Thoracic aorta (tissue), 2 donors: ENCODE measurements around the gene AFDN. TPM values are rescaled to one million over a fixed set of nuclear protein-coding genes. Genes with fewer than 3 reads are reported as not detected.

Experiments used
- ATAC-seq: fragments of 150-250 bp; one replicate; pipeline ENCODE4 v1.8.0; 2017; ENCODE audit warnings: low read depth; ENCODE audit not compliant: insufficient number of reproducible peaks, low FRiP score
- DNase-seq: peaks from one replicate; pipeline ENCODE4 v3.0.0-alpha.2; 2020; ENCODE audit warnings: low spot score
- H3K27ac ChIP-seq, 2 donors: fragments of 200-600 bp; sonication (generic); 1 replicate in 1 of 2; 2 replicates in 1 of 2; pipeline ENCODE4 v1.5.1; 2016; ENCODE audit warnings: mild to moderate bottlenecking in 2 of 2, moderate library complexity in 2 of 2
- H3K27me3 ChIP-seq: fragments of 200-600 bp; sonication (generic); replicated peaks from 2 replicates; pipeline ENCODE4 v1.6.0; 2016; ENCODE audit warnings: mild to moderate bottlenecking; ENCODE audit not compliant: insufficient read depth
- H3K36me3 ChIP-seq: fragments of 200-600 bp; sonication (generic); one replicate; pipeline ENCODE4 v1.5.1; 2016
- H3K4me1 ChIP-seq, 2 donors: fragments of 200-600 bp; sonication (generic); 1 replicate in 1 of 2; 2 replicates in 1 of 2; pipeline versions ENCODE4 v1.5.1 to v1.6.0; 2016; ENCODE audit warnings: low read depth in 2 of 2, mild to moderate bottlenecking in 1 of 2; ENCODE audit not compliant: control insufficient read depth in 1 of 2
- H3K4me3 ChIP-seq: fragments of 200-600 bp; sonication (generic); 2 replicates; pipeline ENCODE4 v1.5.1; 2016; ENCODE audit warnings: mild to moderate bottlenecking
- H3K9me3 ChIP-seq: fragments of 200-600 bp; sonication (generic); 2 replicates; pipeline ENCODE4 v1.5.1; 2016
- total RNA-seq, 2 donors: library from RNA; depleted of rRNA; stranded (reverse); fragments of >200 nt; gene quantifications; one replicate each; pipeline versions ENCODE4 v1.1.0 to v1.2.3, GENCODE V29; 2016
- TF ChIP-seq, protein P1 (sequence below): fragments of 200-600 bp; sonication (generic); IDR thresholded peaks from one replicate; pipeline ENCODE4 v1.5.1; 2019; ENCODE audit warnings: antibody characterized with exemption

Gene AFDN
- total RNA-seq, 2 donors from 2014 or later = 70.5 to 79.5 TPM

DNA sequence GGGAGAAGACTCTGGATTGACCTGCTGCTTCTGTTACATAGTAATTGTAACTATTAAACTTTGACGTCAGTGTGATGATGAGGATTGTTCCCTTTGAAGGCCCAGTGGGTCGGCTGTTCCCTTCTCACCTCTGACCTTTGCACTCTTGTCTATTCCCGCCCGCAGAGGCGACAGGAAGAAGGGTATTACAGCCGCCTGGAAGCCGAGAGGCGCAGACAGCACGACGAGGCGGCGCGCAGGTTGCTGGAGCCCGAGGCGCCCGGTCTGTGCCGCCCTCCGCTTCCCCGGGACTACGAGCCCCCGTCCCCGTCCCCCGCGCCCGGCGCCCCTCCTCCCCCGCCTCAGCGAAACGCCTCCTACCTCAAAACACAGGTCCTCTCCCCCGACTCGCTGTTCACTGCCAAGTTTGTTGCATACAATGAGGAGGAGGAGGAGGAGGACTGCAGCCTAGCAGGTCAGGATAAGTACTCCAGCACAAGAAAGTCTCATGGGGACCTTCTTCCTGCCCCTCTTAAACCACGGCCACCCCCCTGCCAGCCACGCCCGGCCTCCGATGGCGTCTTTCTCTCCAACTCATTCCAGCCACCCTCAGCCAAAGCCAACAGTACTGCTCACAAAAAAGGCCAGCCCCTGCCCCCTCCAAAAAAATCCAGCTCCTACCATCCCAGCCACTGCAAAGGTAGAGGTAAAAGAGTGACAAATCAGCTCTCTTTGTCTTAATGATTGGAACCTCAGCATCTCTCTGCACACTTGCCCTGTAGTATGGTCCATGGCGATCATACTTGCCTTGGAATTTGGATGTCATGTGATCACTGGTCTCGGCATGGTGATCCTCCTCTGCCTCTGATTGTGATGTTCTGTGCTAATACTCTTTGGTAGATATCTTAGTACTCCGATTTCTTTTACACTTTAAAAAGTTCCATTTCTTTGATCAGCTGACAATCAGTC lies 139.2 kb downstream of the AFDN start:
- TF ChIP-seq, protein P1, sequence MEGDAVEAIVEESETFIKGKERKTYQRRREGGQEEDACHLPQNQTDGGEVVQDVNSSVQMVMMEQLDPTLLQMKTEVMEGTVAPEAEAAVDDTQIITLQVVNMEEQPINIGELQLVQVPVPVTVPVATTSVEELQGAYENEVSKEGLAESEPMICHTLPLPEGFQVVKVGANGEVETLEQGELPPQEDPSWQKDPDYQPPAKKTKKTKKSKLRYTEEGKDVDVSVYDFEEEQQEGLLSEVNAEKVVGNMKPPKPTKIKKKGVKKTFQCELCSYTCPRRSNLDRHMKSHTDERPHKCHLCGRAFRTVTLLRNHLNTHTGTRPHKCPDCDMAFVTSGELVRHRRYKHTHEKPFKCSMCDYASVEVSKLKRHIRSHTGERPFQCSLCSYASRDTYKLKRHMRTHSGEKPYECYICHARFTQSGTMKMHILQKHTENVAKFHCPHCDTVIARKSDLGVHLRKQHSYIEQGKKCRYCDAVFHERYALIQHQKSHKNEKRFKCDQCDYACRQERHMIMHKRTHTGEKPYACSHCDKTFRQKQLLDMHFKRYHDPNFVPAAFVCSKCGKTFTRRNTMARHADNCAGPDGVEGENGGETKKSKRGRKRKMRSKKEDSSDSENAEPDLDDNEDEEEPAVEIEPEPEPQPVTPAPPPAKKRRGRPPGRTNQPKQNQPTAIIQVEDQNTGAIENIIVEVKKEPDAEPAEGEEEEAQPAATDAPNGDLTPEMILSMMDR = no peak
- Histone ChIP-seq H3K27me3 (no peaks in the 10 kb centered on the region), H3K27ac (no peak overlapping the region), H3K4me3 (no peak overlapping the region), H3K9me3 (no peaks in the 10 kb centered on the region), H3K4me1 (no peaks in the 10 kb centered on the region), H3K36me3 (peaks cover 15% of the 10 kb centered on the region)
- ATAC-seq (no peak), DNase-seq (no peak)

- no peak overlapping the region for H3K4me3 ChIP-seq
- H3K27ac ChIP-seq = no peak overlapping the region
- H3K9me3 ChIP-seq = no peaks in the 10 kb centered on the region
- TF ChIP-seq, protein P1 = no peak
- H3K36me3 ChIP-seq = peaks cover 15% of the 10 kb centered on the region
- H3K4me1 ChIP-seq = no peaks in the 10 kb centered on the region
- DNase-seq (no peak), ATAC-seq (no peak)
- H3K27me3 ChIP-seq = no peaks in the 10 kb centered on the region
Observed at GRCh38 chr6:167966540-167966905, 139.8 kb downstream of the AFDN start.

DNA sequence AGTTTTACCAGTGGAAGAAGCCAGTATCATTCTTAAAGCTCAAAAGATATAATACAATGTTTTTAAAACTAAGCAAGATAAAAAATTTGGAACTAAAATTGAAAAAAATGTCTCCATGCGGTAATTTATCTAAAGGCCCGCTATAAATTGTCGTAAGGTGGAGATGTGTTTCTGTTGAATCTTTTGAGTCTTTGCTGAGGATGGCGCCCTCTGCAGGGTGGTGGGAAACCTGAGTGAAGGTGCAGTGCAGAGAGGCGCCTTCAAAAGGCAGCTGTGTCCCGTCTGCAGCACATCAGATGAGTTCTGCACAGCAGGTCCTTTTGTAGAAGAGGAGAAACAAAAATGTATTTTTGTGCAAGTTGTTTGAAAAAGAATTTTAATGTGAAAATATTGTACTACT lies 141.4 kb downstream of the AFDN start:
- H3K27me3 ChIP-seq = no peaks in the 10 kb centered on the region
- H3K27ac ChIP-seq = no peak overlapping the region
- TF ChIP-seq, protein P1 = no peak
- ATAC-seq (no peak), DNase-seq (no peak)
- H3K4me3 ChIP-seq = no peak overlapping the region
- peaks cover 7% of the 10 kb centered on the region for H3K36me3 ChIP-seq
- no peaks in the 10 kb centered on the region for H3K4me1 ChIP-seq
- H3K9me3 ChIP-seq = no peaks in the 10 kb centered on the region

DNA sequence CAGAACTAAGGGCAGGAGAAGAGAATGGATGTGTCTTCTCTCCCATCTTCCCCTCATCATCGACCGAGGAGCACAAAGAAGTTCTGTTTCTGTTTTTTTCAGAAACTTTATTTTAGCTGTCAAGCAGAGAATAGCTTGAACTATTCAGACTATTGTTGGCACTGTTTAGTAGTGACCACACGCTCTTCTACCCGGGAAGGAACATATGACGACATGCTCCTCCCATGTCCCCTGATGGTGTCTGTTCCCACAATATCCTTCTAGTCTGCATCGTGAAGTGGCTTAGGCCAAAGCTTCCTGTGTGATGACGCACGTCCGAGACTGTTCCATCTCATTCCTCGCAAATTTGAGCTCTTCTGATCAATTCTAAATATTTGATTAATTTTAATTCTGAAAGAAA lies 143.5 kb downstream of the AFDN start:
- ATAC-seq = no peak
- Histone ChIP-seq H3K4me1 (no peaks in the 10 kb centered on the region), H3K36me3 (peaks cover 7% of the 10 kb centered on the region), H3K27ac (no peak overlapping the region), H3K9me3 (no peaks in the 10 kb centered on the region), H3K4me3 (no peak overlapping the region), H3K27me3 (no peaks in the 10 kb centered on the region)
- TF ChIP-seq, protein P1 = no peak
- DNase-seq = no peak

- Histone ChIP-seq H3K9me3 (no peaks in the 10 kb centered on the region), H3K36me3 (no peaks in the 10 kb centered on the region), H3K27ac (no peak overlapping the region), H3K27me3 (no peaks in the 10 kb centered on the region), H3K4me1 (no peaks in the 10 kb centered on the region), H3K4me3 (no peak overlapping the region)
- no peak for ATAC-seq
- DNase-seq = no peak
- TF ChIP-seq, protein P1 = no peak
Observed at GRCh38 chr6:167972193-167972592, 145.5 kb downstream of the AFDN start.
